Glomerular endothelial cell (primary cell): ENCODE measurements around the gene KCNQ4. TPM values are rescaled to one million over a fixed set of nuclear protein-coding genes. Genes with fewer than 3 reads are reported as not detected.

Source experiments
- DNase-seq: peaks from one replicate; pipeline ENCODE4 v3.0.0-alpha.2; 2011; ENCODE audit warnings: low read depth, low spot score; ENCODE audit errors: extremely low read depth
- total RNA-seq: library from RNA; depleted of rRNA; stranded (reverse); fragments of >200 nt; gene quantifications from 2 replicates; pipeline ENCODE4 v1.2.3, GENCODE V29; 2015

Gene KCNQ4
- total RNA-seq, 1 donor from 2014 or later, result 0.12 TPM

DNA sequence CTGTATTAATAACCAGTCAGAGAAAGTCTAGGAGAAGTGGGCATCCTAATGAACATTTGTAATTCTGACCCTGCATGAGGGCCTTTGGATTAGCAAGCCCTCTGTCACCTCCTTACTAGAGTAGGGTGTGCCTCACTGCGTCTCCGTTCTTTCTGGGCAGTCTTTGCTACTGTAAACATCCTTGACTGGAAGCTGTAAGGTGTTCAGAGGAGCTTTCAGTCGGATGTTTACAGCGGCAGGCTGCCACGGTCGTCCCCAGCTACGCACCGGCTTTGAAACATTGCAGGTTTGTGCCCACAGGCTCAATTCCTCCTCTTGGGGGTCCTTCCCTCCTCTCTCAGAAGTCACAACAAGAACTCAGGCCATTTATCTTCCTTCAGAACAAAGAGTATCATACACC lies 29.4 kb upstream of the KCNQ4 start:
- no peak for DNase-seq

DNA sequence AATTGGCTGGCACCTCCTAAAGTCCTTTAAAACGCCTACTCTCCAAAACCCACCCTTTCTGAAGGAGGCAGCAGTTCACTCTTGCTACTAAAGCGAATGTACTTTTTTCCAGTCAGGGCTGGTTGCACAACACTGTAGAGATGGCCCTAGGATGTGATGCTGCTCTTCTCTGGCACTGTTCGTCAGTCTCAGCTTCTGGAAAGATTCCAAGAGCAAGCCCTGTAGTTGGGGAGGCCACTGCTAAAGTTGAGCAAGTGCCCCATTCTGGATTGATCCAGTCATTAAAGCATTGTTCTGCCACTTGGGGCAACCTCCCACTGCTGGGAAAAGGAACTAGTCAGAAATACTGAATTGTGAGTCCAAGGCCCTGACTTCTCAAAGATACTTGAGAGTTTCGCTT lies 28.5 kb upstream of the KCNQ4 start:
- no peak for DNase-seq

DNA sequence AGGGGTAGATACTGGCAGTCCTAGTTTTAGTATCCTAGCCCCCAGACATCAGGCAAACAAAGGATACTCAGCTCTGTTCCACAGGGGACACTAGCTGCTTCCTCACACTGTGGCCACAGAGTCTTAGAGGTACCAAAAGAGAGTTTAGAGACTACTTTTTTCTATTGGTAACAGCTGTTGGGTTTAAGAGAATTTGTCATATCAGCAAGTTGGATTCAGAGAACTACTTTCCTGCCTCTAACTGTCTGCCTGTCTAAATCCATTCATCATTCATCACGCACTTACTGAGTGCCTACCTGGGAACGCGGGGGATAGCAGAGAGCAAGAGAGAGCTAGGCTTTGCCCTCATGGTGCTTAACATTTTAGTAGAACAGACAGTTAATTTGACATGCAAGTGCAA lies 27.1 kb upstream of the KCNQ4 start:
- no peak for DNase-seq

GRCh38 chr1:40757084-40757483 lies 26.5 kb upstream of the KCNQ4 start:
- DNase-seq, result no peak

GRCh38 chr1:40758004-40758403 lies 25.6 kb upstream of the KCNQ4 start:
- DNase-seq, result no peak

DNA sequence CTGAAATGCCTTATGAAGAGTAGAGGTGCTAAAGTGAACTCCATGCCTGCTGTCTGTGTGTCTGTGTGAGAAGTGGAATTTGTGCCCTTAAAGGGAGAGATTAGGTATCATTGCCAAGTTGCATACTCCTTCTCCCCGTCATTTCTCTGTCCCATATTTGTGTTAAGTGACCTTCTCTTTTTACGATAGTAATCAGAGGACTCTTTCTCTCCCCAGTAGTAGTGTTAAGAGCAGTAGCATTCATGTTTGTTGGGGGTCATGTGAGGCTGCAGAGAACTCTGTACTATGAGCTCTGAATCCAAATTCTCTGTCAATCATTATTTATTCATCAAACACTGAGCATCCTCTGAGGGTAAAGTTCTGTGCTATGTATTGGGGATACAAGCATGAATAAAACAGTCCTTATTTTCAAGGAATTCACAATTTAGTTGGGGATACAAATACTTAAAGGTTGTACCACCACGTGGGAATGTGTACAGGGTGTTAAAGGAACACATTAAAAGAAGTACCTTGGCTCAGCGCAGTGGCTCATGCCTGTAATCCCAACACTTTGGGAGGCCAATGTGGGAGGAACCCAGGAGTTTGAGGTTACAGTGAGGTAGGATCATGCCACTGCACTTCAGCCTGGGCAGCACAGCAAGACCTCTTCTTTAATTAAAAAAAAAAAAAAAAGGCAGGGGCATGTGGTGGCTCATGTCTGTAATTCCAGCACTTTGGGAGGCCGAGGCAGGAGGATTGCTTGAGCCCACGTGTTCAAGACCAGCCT lies 24.8 kb upstream of the KCNQ4 start:
- no peak for DNase-seq

- DNase-seq, result no peak
Observed at GRCh38 chr1:40760984-40761383, 22.6 kb upstream of the KCNQ4 start.

GRCh38 chr1:40762144-40762923 lies 21.3 kb upstream of the KCNQ4 start:
- DNase-seq, result no peak

DNA sequence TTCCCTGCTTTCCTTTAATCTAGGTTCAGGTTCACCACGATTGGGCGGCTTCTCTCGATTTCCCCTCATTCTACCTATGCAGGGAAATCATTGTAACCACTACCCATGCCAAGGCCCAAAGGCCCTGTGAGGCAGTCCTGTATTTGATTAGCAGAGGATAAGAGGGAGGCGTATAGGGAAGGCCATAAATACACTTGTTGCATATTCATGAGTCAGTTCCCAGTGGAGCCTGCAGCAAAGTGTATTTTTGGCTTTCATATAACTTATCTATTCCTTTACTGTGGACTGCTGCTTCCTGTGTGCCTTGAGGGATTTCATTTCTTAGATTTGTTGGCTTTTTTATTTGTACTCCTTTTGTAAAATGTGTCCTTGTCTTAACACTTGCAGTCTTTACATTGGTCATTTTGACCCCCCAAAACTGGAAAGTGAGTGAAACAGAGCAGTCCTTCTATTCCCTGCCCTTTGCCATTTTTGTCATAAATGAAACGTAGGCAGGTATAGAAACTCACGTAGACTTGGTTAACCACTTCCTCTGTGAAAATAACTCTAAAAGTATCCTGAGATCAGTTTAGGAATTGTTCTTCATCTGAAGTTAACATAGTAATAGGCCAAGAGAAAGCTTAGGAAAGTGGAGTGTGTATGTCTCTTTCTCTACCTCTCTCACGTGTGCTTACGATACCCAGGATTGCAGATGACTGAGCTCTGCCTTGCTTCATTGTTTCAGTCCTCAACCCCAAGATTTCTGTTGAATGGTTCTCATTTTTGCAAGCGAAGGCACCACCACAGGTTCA lies 19.6 kb upstream of the KCNQ4 start:
- no peak for DNase-seq

- no peak for DNase-seq
Observed at GRCh38 chr1:40764981-40765380, 18.6 kb upstream of the KCNQ4 start.

DNA sequence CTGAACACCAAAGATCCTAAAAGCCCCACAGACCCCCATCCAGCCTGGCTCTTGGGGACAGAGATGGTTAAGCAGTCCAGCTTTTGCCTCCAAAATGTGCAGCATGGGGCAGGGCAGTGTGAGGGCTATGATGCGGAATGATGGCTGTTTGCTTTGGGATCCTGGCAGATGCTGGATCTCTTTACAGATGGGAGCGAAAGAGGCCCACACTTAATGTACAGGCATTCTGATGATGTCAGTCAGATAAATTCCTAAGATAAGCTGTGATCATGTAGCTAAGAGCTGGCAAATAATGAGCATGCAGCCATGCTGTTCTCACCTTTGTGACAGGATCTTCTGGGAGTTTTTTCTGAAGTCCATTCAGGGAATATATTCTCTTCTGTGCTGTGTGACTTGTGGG lies 17.6 kb upstream of the KCNQ4 start:
- no peak for DNase-seq

DNA sequence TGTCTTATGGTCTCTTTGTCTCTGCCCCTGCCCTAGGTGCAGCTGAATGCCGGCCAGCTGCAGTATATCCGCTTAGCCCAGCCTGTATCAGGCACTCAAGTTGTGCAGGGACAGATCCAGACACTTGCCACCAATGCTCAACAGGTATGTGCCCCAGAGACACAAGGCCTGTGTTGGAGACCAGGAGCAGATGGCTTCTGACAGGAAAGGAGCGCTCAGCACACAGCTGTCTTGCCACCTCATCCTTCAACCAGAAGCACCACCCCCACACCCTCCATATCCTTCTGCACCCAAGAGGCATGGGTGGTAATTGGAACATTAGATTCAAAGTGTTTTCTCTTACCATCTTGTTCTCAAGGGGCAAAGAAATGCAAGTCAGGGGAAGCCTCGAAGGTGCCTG lies 17.0 kb upstream of the KCNQ4 start:
- no peak for DNase-seq

- DNase-seq, result no peak
Observed at GRCh38 chr1:40768146-40768990, 15.2 kb upstream of the KCNQ4 start.

DNA sequence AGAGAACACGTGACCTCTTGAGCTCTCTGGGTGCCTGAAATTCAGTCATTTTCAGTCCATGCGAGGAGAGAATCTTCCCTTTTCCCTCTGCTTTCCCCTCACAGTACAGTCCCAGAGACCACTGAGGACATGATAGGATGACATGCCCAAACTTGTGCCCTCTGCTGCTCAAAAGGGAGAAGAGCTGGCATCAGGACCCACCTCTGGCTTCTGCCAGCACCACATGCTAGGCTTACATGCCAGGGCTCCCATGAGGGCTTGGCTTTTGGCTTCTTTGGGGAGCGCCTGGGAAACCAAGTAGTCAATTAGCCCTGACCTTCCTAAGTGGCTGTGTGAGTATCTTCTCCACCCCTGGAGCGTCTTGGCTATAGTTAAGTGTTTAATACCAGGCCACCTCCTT lies 13.8 kb upstream of the KCNQ4 start:
- no peak for DNase-seq

DNA sequence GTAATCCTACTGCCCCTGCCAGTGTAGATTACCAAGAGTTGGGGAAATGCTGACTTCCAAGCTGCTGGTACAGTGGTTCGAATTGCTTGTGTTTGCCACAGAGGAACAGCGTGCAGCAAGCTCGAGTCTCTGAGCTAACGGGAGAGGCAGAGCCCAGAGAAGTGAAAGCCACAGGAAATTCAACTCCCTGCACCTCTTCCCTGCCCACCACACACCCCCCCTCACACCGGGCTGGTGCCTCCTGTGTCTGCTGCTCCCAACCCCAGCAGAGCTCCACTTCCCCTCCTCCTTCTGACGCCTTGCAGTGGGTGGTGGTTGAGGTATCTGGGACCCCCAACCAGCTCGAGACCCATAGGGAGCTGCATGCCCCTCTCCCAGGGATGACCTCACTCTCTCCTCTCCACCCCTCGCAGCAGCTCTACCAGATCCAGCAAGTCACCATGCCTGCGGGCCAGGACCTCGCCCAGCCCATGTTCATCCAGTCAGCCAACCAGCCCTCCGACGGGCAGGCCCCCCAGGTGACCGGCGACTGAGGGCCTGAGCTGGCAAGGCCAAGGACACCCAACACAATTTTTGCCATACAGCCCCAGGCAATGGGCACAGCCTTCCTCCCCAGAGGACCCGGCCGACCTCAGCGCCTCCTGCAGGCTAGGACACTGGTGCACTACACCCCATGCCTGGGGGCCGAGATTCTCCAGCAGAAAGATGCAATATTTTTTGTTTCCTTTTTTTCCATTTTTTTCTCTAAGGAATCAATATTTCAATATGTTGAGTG lies 13.1 kb upstream of the KCNQ4 start:
- no peak for DNase-seq

DNA sequence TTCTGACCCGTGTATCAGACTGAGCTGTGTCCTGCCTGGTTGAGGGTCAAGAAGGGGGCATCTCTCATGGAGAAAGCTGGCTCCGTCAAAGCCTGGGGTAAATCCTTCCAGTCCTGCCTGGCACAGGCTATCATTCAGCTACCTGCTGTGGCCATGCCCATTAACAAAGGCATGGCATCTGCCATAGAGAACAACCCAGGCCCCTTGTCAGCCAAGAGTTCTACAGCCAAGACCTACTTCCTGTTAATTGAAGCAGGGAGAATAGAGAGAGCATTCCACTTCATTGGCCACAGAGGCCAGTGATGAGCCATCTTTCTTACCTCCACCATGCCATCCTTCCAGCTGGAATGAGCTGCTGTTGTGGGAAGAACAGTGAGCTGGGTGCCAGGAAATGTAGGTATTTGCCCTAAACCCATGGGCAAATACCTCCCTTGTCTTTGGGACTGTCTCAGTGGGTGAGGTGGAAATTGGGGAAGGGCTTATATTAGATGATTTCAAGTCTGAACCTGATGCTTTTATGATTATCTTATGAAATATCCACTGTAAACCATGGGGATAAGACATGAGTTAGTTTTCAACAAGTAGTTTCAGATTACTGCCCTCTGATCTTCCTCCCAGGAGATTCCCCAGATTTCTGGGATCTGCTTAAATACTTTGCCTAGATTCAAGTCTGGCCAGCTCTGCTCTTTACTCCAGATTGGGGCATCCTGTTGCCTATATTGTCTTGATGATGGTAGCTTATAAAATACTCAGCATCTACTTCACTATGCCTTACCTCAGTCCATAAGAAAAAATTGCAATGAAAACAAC lies 11.2 kb upstream of the KCNQ4 start:
- DNase-seq, result no peak

GRCh38 chr1:40773748-40774265 lies 9.8 kb upstream of the KCNQ4 start:
- no peak for DNase-seq

DNA sequence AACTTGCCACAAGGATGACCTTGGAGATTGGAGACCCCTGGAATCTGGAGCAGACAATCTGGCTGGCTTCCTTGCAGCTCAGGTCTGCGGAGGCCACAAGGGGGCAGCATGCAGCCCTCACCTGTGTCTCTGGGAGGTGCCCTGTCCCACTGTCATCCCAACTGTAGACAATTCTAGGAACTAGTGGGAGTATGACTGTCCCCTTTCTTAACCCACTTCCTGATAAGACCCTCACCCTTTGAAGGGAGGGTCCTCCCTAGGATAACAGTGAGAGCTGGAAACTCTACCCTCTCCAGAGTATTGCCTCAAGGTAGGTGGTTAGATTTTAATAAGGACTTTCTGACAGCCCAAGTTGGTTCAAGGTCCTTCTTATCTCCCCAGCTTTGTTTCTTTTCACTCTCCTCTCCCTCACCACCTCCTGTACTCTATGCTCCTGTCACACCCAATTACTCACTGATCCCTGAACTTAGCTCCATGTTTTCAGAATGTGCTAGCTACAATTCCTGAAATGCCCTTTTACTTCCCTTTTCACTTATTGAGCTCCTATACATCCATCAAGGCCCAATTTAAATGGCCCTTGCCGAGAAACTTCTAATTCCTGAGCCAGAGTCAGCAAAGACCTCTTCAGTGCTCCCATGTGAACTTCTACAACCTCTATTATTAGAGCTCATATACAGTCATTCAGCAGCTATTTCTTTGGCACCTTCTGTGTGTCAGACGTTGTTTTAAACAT lies 9.2 kb upstream of the KCNQ4 start:
- no peak for DNase-seq
